ENCODE measurements around the gene ATP13A4. TPM values are rescaled to one million over a fixed set of nuclear protein-coding genes. Genes with fewer than 3 reads are reported as not detected.

ATP13A4 gene
- total and polyA plus RNA-seq, 2 donors from 2014 or later, result 0.49 to 3.7 TPM

DNA sequence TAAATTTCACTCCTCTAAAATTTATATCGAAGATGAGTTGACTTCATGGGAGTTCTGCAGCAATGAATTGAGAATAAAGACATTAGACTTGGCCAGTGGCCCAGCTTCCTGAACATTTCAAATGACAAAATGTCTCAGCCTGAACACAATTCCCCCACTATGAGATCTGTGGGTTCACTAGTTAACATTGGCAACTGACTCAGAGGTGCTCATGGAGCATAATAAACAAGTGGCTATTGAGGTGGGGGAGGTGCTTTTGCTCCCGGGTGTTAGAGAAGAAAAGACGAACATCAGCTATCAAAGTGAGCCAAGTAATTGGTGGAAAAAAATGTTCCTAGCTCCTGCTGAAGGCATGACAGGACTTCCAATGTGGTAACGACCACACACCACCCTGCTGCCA, 6.3 kb downstream of the ATP13A4 start:
- TF ChIP-seq, protein P1, sequence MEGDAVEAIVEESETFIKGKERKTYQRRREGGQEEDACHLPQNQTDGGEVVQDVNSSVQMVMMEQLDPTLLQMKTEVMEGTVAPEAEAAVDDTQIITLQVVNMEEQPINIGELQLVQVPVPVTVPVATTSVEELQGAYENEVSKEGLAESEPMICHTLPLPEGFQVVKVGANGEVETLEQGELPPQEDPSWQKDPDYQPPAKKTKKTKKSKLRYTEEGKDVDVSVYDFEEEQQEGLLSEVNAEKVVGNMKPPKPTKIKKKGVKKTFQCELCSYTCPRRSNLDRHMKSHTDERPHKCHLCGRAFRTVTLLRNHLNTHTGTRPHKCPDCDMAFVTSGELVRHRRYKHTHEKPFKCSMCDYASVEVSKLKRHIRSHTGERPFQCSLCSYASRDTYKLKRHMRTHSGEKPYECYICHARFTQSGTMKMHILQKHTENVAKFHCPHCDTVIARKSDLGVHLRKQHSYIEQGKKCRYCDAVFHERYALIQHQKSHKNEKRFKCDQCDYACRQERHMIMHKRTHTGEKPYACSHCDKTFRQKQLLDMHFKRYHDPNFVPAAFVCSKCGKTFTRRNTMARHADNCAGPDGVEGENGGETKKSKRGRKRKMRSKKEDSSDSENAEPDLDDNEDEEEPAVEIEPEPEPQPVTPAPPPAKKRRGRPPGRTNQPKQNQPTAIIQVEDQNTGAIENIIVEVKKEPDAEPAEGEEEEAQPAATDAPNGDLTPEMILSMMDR (IDR thresholded peaks at IDR 0.05; ENCODE audit: borderline replicate concordance, extremely low read depth, insufficient read depth), result no peak
- intact Hi-C loops (cut with DNase I), result no loop called here
- peaks cover 0 to 6% (median 0%) of the 10 kb centered on the region in 3 donors for H3K9me3 ChIP-seq (ENCODE audit: control insufficient read depth in 2 of 3, insufficient read depth in 1 of 3, low read length in 3 of 3)
- no peak overlapping the region for H3K27ac ChIP-seq (ENCODE audit: low read depth in 2 of 2, low read length in 2 of 2)
- FAIRE-seq, result no peak
- no peaks in the 10 kb centered on the region for H3K36me3 ChIP-seq (ENCODE audit: control insufficient read depth in 2 of 3, insufficient read depth in 3 of 3, low read length in 3 of 3)
- no peak for DNase-seq
- no peaks in the 10 kb centered on the region for H3K4me1 ChIP-seq (ENCODE audit: control insufficient read depth in 2 of 3, insufficient read depth in 2 of 3, low read depth in 1 of 3, low read length in 3 of 3)
- H3K4me3 ChIP-seq (ENCODE audit: low read length in 3 of 3), result no peak overlapping the region
- no peaks in the 10 kb centered on the region for H3K27me3 ChIP-seq (ENCODE audit: control insufficient read depth, insufficient read depth, low read length)
- H3K9ac ChIP-seq (ENCODE audit: low read length in 3 of 3), result no peak overlapping the region

GRCh38 chr3:193546129-193546528, 8.6 kb downstream of the ATP13A4 start:
- peaks cover 0 to 6% (median 0%) of the 10 kb centered on the region in 3 donors for H3K9me3 ChIP-seq (ENCODE audit: control insufficient read depth in 2 of 3, insufficient read depth in 1 of 3, low read length in 3 of 3)
- H3K9ac ChIP-seq (ENCODE audit: low read length in 3 of 3), result no peak overlapping the region
- H3K36me3 ChIP-seq (ENCODE audit: control insufficient read depth in 2 of 3, insufficient read depth in 3 of 3, low read length in 3 of 3), result no peaks in the 10 kb centered on the region
- TF ChIP-seq, protein P1 (IDR thresholded peaks at IDR 0.05; ENCODE audit: borderline replicate concordance, extremely low read depth, insufficient read depth), result no peak
- DNase-seq, result no peak
- H3K27me3 ChIP-seq (ENCODE audit: control insufficient read depth, insufficient read depth, low read length), result no peaks in the 10 kb centered on the region
- H3K4me3 ChIP-seq (ENCODE audit: low read length in 3 of 3), result no peak overlapping the region
- no peak overlapping the region for H3K27ac ChIP-seq (ENCODE audit: low read depth in 2 of 2, low read length in 2 of 2)
- intact Hi-C loops (cut with DNase I), result no loop called here
- no peak for FAIRE-seq
- H3K4me1 ChIP-seq (ENCODE audit: control insufficient read depth in 2 of 3, insufficient read depth in 2 of 3, low read depth in 1 of 3, low read length in 3 of 3), result no peaks in the 10 kb centered on the region

DNA sequence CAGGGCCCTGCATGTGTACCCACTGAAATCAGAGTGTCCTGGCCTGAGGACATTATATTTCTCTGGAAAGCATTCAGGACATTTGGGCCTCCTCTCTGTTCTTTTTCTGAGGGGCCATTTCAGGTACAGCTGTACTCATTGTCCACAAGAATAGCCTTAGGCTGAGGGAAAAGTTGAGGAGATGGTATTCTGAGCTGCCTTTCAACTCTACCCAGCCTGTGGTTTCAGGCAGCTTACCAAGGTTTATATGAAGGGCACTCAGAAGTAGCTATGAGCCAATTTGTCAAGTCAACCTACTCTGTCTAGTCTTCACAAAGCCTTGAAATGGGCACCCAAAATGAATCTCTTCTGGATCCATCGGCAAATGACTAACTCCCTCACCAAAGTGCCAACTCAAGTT, 9.4 kb downstream of the ATP13A4 start:
- intact Hi-C loops (cut with DNase I), result no loop called here
- peaks cover 0 to 6% (median 0%) of the 10 kb centered on the region in 3 donors for H3K9me3 ChIP-seq (ENCODE audit: control insufficient read depth in 2 of 3, insufficient read depth in 1 of 3, low read length in 3 of 3)
- no peak overlapping the region for H3K9ac ChIP-seq (ENCODE audit: low read length in 3 of 3)
- H3K36me3 ChIP-seq (ENCODE audit: control insufficient read depth in 2 of 3, insufficient read depth in 3 of 3, low read length in 3 of 3), result no peaks in the 10 kb centered on the region
- H3K27ac ChIP-seq (ENCODE audit: low read depth in 2 of 2, low read length in 2 of 2), result no peak overlapping the region
- TF ChIP-seq, protein P1 (IDR thresholded peaks at IDR 0.05; ENCODE audit: borderline replicate concordance, extremely low read depth, insufficient read depth), result no peak
- no peak for DNase-seq
- no peaks in the 10 kb centered on the region for H3K4me1 ChIP-seq (ENCODE audit: control insufficient read depth in 2 of 3, insufficient read depth in 2 of 3, low read depth in 1 of 3, low read length in 3 of 3)
- no peak for FAIRE-seq
- H3K27me3 ChIP-seq (ENCODE audit: control insufficient read depth, insufficient read depth, low read length), result no peaks in the 10 kb centered on the region
- no peak overlapping the region for H3K4me3 ChIP-seq (ENCODE audit: low read length in 3 of 3)

DNA sequence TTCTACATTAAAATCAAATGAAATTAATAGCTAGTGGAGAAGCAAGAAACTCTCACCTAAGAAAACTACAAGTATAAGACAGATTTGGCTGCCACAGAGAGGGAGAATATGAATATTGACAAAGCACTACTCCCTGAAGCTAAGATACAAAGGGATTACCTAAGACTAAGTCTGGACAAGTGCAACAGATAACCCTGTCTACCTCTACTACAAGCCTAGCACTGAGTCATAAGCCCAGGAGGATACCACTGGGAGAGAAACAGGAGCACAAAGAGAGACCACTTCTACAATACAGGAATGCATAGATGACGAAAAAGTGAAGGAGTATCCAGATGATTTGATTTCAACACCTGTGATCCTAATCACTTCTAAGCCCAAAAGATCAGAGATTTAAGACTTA, 10.4 kb downstream of the ATP13A4 start:
- no peak overlapping the region for H3K4me3 ChIP-seq (ENCODE audit: low read length in 3 of 3)
- H3K9me3 ChIP-seq (ENCODE audit: control insufficient read depth in 2 of 3, insufficient read depth in 1 of 3, low read length in 3 of 3), result peaks cover 0 to 6% (median 0%) of the 10 kb centered on the region in 3 donors
- intact Hi-C loops (cut with DNase I), result no loop called here
- H3K27ac ChIP-seq (ENCODE audit: low read depth in 2 of 2, low read length in 2 of 2), result no peak overlapping the region
- H3K36me3 ChIP-seq (ENCODE audit: control insufficient read depth in 2 of 3, insufficient read depth in 3 of 3, low read length in 3 of 3), result no peaks in the 10 kb centered on the region
- no peaks in the 10 kb centered on the region for H3K4me1 ChIP-seq (ENCODE audit: control insufficient read depth in 2 of 3, insufficient read depth in 2 of 3, low read depth in 1 of 3, low read length in 3 of 3)
- H3K27me3 ChIP-seq (ENCODE audit: control insufficient read depth, insufficient read depth, low read length), result no peaks in the 10 kb centered on the region
- no peak for FAIRE-seq
- TF ChIP-seq, protein P1 (IDR thresholded peaks at IDR 0.05; ENCODE audit: borderline replicate concordance, extremely low read depth, insufficient read depth), result no peak
- DNase-seq, result no peak
- H3K9ac ChIP-seq (ENCODE audit: low read length in 3 of 3), result no peak overlapping the region

Data from kidney (tissue), 14 donors.